GM18511 (cell line): ENCODE measurements around the gene SPOP.
"Not testable (repeated sequence)": the region's sequence is repeated elsewhere in the genome, so short reads cannot be mapped to it uniquely, and the experiment has no call there.

Experiments
- ATAC-seq: cut with Tn5 transposase; IDR thresholded peaks from one replicate; pipeline ENCODE4 v1.9.1; 2021; ENCODE audit warnings: mild to moderate bottlenecking, moderate library complexity; ENCODE audit not compliant: unreplicated experiment

SPOP gene

GRCh38 chr17:49574945-49575678, 102.8 kb downstream of the SPOP start:
- ATAC-seq, result no peak

GRCh38 chr17:49574323-49574781, 103.5 kb downstream of the SPOP start:
- ATAC-seq, result no peak

- ATAC-seq, result no peak
Measured at GRCh38 chr17:49573510-49574322, 104.2 kb downstream of the SPOP start.

GRCh38 chr17:49572806-49573420, 105.0 kb downstream of the SPOP start:
- no peak for ATAC-seq

- ATAC-seq, result no peak
Measured at GRCh38 chr17:49572226-49572625, 105.7 kb downstream of the SPOP start.

- no peak for ATAC-seq
Measured at GRCh38 chr17:49571764-49572163, 106.1 kb downstream of the SPOP start.

- no peak for ATAC-seq
Measured at GRCh38 chr17:49571283-49571682, 106.6 kb downstream of the SPOP start.

GRCh38 chr17:49570540-49571242, 107.2 kb downstream of the SPOP start:
- ATAC-seq, result no peak

GRCh38 chr17:49568695-49569047, 109.2 kb downstream of the SPOP start:
- not testable (repeated sequence) for ATAC-seq

- peak; percentile 52 for ATAC-seq
Measured at GRCh38 chr17:49567871-49568694, 109.8 kb downstream of the SPOP start.

- no peak for ATAC-seq
Measured at GRCh38 chr17:49567104-49567521, 110.8 kb downstream of the SPOP start.

- no peak for ATAC-seq
Measured at GRCh38 chr17:49566668-49567071, 111.2 kb downstream of the SPOP start.

GRCh38 chr17:49565948-49566491, 111.9 kb downstream of the SPOP start:
- ATAC-seq, result no peak

- no peak for ATAC-seq
Measured at GRCh38 chr17:49564638-49565037, 113.3 kb downstream of the SPOP start.

GRCh38 chr17:49557312-49558024, 120.4 kb downstream of the SPOP start:
- ATAC-seq, result no peak

GRCh38 chr17:49556223-49556943, 121.5 kb downstream of the SPOP start:
- ATAC-seq, result no peak

GRCh38 chr17:49555495-49556222, 122.2 kb downstream of the SPOP start:
- ATAC-seq, result no peak
